GM18502 (cell line): ENCODE measurements around the gene PDRG1.
"Not testable (repeated sequence)": the region's sequence is repeated elsewhere in the genome, so short reads cannot be mapped to it uniquely, and the experiment has no call there.

ENCODE experiments used
- ATAC-seq: cut with Tn5 transposase; IDR thresholded peaks from one replicate; pipeline ENCODE4 v1.9.1; 2021; ENCODE audit warnings: mild to moderate bottlenecking; ENCODE audit not compliant: unreplicated experiment, poor library complexity

The PDRG1 gene

GRCh38 chr20:31929631-31930030 is 22.2 kb downstream of the PDRG1 start:
- not testable (repeated sequence) for ATAC-seq

- ATAC-seq: no peak
These were observed 24.2 kb downstream of the PDRG1 start for GRCh38 chr20:31927627-31928159.

- no peak for ATAC-seq
These were observed 25.4 kb downstream of the PDRG1 start for GRCh38 chr20:31926493-31926892.

- ATAC-seq: no peak
These were observed 26.2 kb downstream of the PDRG1 start for GRCh38 chr20:31925631-31926030.

GRCh38 chr20:31924561-31924960 is 27.3 kb downstream of the PDRG1 start:
- ATAC-seq: no peak

- ATAC-seq: no peak
These were observed 28.2 kb downstream of the PDRG1 start for GRCh38 chr20:31923388-31924331.

- ATAC-seq: no peak
These were observed 29.3 kb downstream of the PDRG1 start for GRCh38 chr20:31922588-31922987.

GRCh38 chr20:31922181-31922580 is 29.7 kb downstream of the PDRG1 start:
- ATAC-seq: no peak

- not testable (repeated sequence) for ATAC-seq
These were observed 30.4 kb downstream of the PDRG1 start for GRCh38 chr20:31921480-31921879.

GRCh38 chr20:31920275-31920855 is 31.5 kb downstream of the PDRG1 start:
- no peak for ATAC-seq

GRCh38 chr20:31919410-31920155 is 32.3 kb downstream of the PDRG1 start:
- no peak for ATAC-seq

GRCh38 chr20:31918466-31919105 is 33.3 kb downstream of the PDRG1 start:
- no peak for ATAC-seq

GRCh38 chr20:31917962-31918412 is 33.9 kb downstream of the PDRG1 start:
- not testable (repeated sequence) for ATAC-seq

GRCh38 chr20:31916708-31917107 is 35.1 kb downstream of the PDRG1 start:
- ATAC-seq: no peak

- no peak for ATAC-seq
These were observed 36.2 kb downstream of the PDRG1 start for GRCh38 chr20:31915491-31916280.

- ATAC-seq: no peak
These were observed 37.7 kb downstream of the PDRG1 start for GRCh38 chr20:31914170-31914569.

- no peak for ATAC-seq
These were observed 38.3 kb downstream of the PDRG1 start for GRCh38 chr20:31913431-31914157.

GRCh38 chr20:31910071-31910803 is 41.6 kb downstream of the PDRG1 start:
- ATAC-seq: no peak
